VCaP (cell line): ENCODE measurements around the gene OR9A4.

Experiments used
- H3K27ac ChIP-seq: fragments of 450-650 bp; 2 replicates; pipeline ENCODE4 v1.5.1; 2017
- CTCF ChIP-seq: fragments of 450-650 bp; conservative IDR thresholded peaks from 2 replicates; pipeline ENCODE4 v1.5.1; 2017; ENCODE audit warnings: mild to moderate bottlenecking, moderate library complexity

OR9A4 gene

GRCh38 chr7:141916099-141916498 lies at the start of gene OR9A4:
Gene OR9A4 (plus strand): TSS chr7:141916399. CDS start chr7:141918876, 2,477 bp downstream.
- H3K27ac ChIP-seq, result no peak within 1 kb of the TSS
- TF ChIP-seq CTCF, result no peak

- TF ChIP-seq CTCF, result no peak
- H3K27ac ChIP-seq, result no peak overlapping the region
Observed at GRCh38 chr7:141866974-141867373, 49.2 kb upstream of the OR9A4 start.

GRCh38 chr7:141872931-141873330 lies 43.3 kb upstream of the OR9A4 start:
- no peak overlapping the region for H3K27ac ChIP-seq
- no peak for TF ChIP-seq CTCF

- no peak for TF ChIP-seq CTCF
- H3K27ac ChIP-seq, result no peak overlapping the region
Observed at GRCh38 chr7:141874787-141875186, 41.4 kb upstream of the OR9A4 start.

- no peak overlapping the region for H3K27ac ChIP-seq
- TF ChIP-seq CTCF, result no peak
Observed at GRCh38 chr7:141875453-141875852, 40.7 kb upstream of the OR9A4 start.

- H3K27ac ChIP-seq, result no peak overlapping the region
- TF ChIP-seq CTCF, result no peak
Observed at GRCh38 chr7:141876371-141876770, 39.8 kb upstream of the OR9A4 start.

GRCh38 chr7:141877365-141877764 lies 38.8 kb upstream of the OR9A4 start:
- no peak overlapping the region for H3K27ac ChIP-seq
- no peak for TF ChIP-seq CTCF

- TF ChIP-seq CTCF, result no peak
- no peak overlapping the region for H3K27ac ChIP-seq
Observed at GRCh38 chr7:141880960-141881359, 35.2 kb upstream of the OR9A4 start.
